A549 (cell line): ENCODE measurements around the gene CAT. TPM values are rescaled to one million over a fixed set of nuclear protein-coding genes. Genes with fewer than 3 reads are reported as not detected.

Experiments
- ATAC-seq, 2 experiments: fragments of 200-7000 bp in 1 of 2; fragments of >200 bp in 1 of 2; cut with Nextera tagmentation in 1 of 2; cut with Tn5 transposase in 1 of 2; 3 replicates each; pipeline versions ENCODE4 v1.8.0 to v1.9.1; 2018 to 2020; ENCODE audit warnings: mild to moderate bottlenecking in 1 of 2, moderate library complexity in 1 of 2
- CTCF ChIA-PET: fragments of 300-600 bp; sonication (Branson Sonifier 250); formaldehyde crosslinking; extraction: SDS; loops from one replicate; lab custom pipeline; 2021; ENCODE audit warnings: antibody characterized with exemption, inconsistent platforms; lab: Yijun Ruan, JAX
- POLR2A ChIA-PET: fragments of 350-600 bp; formaldehyde crosslinking; extraction: SDS; loops from one replicate; lab custom pipeline; 2021; ENCODE audit warnings: antibody characterized with exemption, inconsistent platforms; lab: Yijun Ruan, JAX
- DNase-seq, 2 experiments: peaks; one replicate each; pipeline versions ENCODE4 v3.0.0 to v3.0.0-alpha.2; 2011 to 2016; ENCODE audit warnings: low read depth in 1 of 2, low spot score in 1 of 2
- FAIRE-seq: peaks from 2 replicates; lab custom pipeline; 2011; peaks lifted over from hg19 to GRCh38; lab: Jason Lieb, UNC
- H3K27ac ChIP-seq, 2 experiments: fragments of >200 bp; sonication (Bioruptor Twin); formaldehyde crosslinking; 3 replicates each; pipeline ENCODE4 v1.5.1; 2016 to 2017
- H3K4me1 ChIP-seq: fragments of >200 bp; sonication (Bioruptor Twin); formaldehyde crosslinking; 3 replicates; pipeline ENCODE4 v1.6.1; 2016
- H3K4me2 ChIP-seq: fragments of >200 bp; sonication (Bioruptor Twin); formaldehyde crosslinking; 3 replicates; pipeline ENCODE4 v1.6.1; 2016
- H3K4me3 ChIP-seq: fragments of >200 bp; sonication (Bioruptor Twin); formaldehyde crosslinking; 3 replicates; pipeline ENCODE4 v1.5.1; 2016
- H3K9me3 ChIP-seq: fragments of >200 bp; sonication (Bioruptor Twin); formaldehyde crosslinking; 3 replicates; pipeline ENCODE4 v1.6.1; 2016
- CBX2 ChIP-seq: fragments of 200-600 bp; sonication (generic); IDR thresholded peaks from 2 replicates; pipeline ENCODE4 v1.6.1; 2016; ENCODE audit warnings: low read depth, mild to moderate bottlenecking, borderline replicate concordance
- CBX8 ChIP-seq: fragments of 200-600 bp; sonication (generic); IDR thresholded peaks from 2 replicates; pipeline ENCODE4 v1.6.1; 2016
- CHD2 ChIP-seq: fragments of 150-350 bp; IDR thresholded peaks from 2 replicates; pipeline ENCODE4 v1.6.1; 2014; ENCODE audit warnings: low read length; ENCODE audit not compliant: partially characterized antibody
- CHD4 ChIP-seq: fragments of 200-600 bp; sonication (generic); IDR thresholded peaks from 2 replicates; pipeline ENCODE4 v1.6.1; 2016; ENCODE audit warnings: antibody characterized with exemption, mild to moderate bottlenecking, borderline replicate concordance
- EHF ChIP-seq: fragments of 250-450 bp; sonication (Bioruptor Pico); IDR thresholded peaks from 2 replicates; pipeline ENCODE4 v1.5.0; 2020; ENCODE audit warnings: mild to moderate bottlenecking
- EHMT2 ChIP-seq: fragments of 200-600 bp; sonication (generic); IDR thresholded peaks from 2 replicates; pipeline ENCODE4 v1.6.1; 2016; ENCODE audit warnings: antibody characterized with exemption, low read depth, mild to moderate bottlenecking, moderate library complexity
- ELK1 ChIP-seq: fragments of 150-350 bp; IDR thresholded peaks from 2 replicates; pipeline ENCODE4 v1.6.1; 2014; ENCODE audit warnings: low read depth, mild to moderate bottlenecking, low read length
- EP300 ChIP-seq, 2 experiments: fragments of >200 bp; sonication (Bioruptor Twin); formaldehyde crosslinking; IDR thresholded peaks; 2 replicates in 1 of 2; 3 replicates in 1 of 2; pipeline ENCODE4 v1.6.1; 2016 to 2017
- FOSB ChIP-seq: fragments of 250-450 bp; sonication (Bioruptor Pico); IDR thresholded peaks from 2 replicates; pipeline ENCODE4 v1.5.0; 2020; ENCODE audit warnings: mild to moderate bottlenecking, moderate library complexity
- FOXS1 ChIP-seq: fragments of 250-450 bp; sonication (Bioruptor Pico); IDR thresholded peaks from 2 replicates; pipeline ENCODE4 v1.5.0; 2020; ENCODE audit warnings: mild to moderate bottlenecking, moderate library complexity
- GATA3 ChIP-seq: IDR thresholded peaks from 2 replicates; pipeline ENCODE4 v1.6.1; 2012; ENCODE audit warnings: borderline replicate concordance
- HDAC2 ChIP-seq: fragments of 200-600 bp; sonication (generic); IDR thresholded peaks from 2 replicates; pipeline ENCODE4 v1.6.1; 2016
- HES2 ChIP-seq: fragments of >200 bp; sonication (Bioruptor Twin); formaldehyde crosslinking; IDR thresholded peaks from 2 replicates; pipeline ENCODE4 v1.6.1; 2016
- HOXA7 ChIP-seq: fragments of 250-450 bp; sonication (Bioruptor Pico); IDR thresholded peaks from 2 replicates; pipeline ENCODE4 v1.5.0; 2020; ENCODE audit warnings: mild to moderate bottlenecking, moderate library complexity
- JUN ChIP-seq, 2 experiments: fragments of >200 bp; sonication (Bioruptor Twin); formaldehyde crosslinking; IDR thresholded peaks; 2 replicates in 1 of 2; 3 replicates in 1 of 2; pipeline ENCODE4 v1.6.1; 2016 to 2017
- JUNB ChIP-seq: fragments of >200 bp; sonication (Bioruptor Twin); formaldehyde crosslinking; IDR thresholded peaks from 2 replicates; pipeline ENCODE4 v1.6.1; 2016
- KDM1A ChIP-seq: fragments of 200-600 bp; sonication (generic); IDR thresholded peaks from 2 replicates; pipeline ENCODE4 v1.6.1; 2016; ENCODE audit warnings: low read depth, mild to moderate bottlenecking
- KDM5A ChIP-seq: fragments of 200-600 bp; sonication (generic); IDR thresholded peaks from 2 replicates; pipeline ENCODE4 v1.6.1; 2016; ENCODE audit warnings: antibody characterized with exemption, mild to moderate bottlenecking
- MAFK ChIP-seq: fragments of 450-650 bp; IDR thresholded peaks from 2 replicates; pipeline ENCODE4 v1.6.1; 2014; ENCODE audit not compliant: partially characterized antibody
- MAX ChIP-seq: IDR thresholded peaks from 2 replicates; pipeline ENCODE4 v1.6.1; 2012
- MAZ ChIP-seq: fragments of 150-350 bp; IDR thresholded peaks from 2 replicates; pipeline ENCODE4 v1.6.1; 2014; ENCODE audit warnings: antibody characterized with exemption, low read depth, low read length, borderline replicate concordance
- MYC ChIP-seq: IDR thresholded peaks from 2 replicates; pipeline ENCODE4 v1.6.1; 2012; ENCODE audit warnings: mild to moderate bottlenecking, inconsistent platforms, low read length, improper control_type of control experiment, borderline replicate concordance
- NFE2L2 ChIP-seq: fragments of 150-350 bp; conservative IDR thresholded peaks from 2 replicates; pipeline ENCODE4 v1.6.1; 2014; ENCODE audit warnings: low read length
- NPAS2 ChIP-seq: fragments of 250-450 bp; sonication (Bioruptor Pico); IDR thresholded peaks from 2 replicates; pipeline ENCODE4 v1.8.0; 2022; ENCODE audit warnings: mild to moderate bottlenecking, moderate library complexity, borderline replicate concordance
- NR3C1 ChIP-seq: fragments of >200 bp; sonication (Bioruptor Twin); formaldehyde crosslinking; IDR thresholded peaks from 3 replicates; pipeline ENCODE4 v1.6.1; 2017
- POLR2A ChIP-seq: IDR thresholded peaks from 2 replicates; pipeline ENCODE4 v1.6.1; 2012; ENCODE audit warnings: mild to moderate bottlenecking, low read length
- POLR2AphosphoS2 ChIP-seq: conservative IDR thresholded peaks from 2 replicates; pipeline ENCODE4 v1.6.1; 2012; ENCODE audit warnings: low read length, improper control_type of control experiment, inconsistent platforms
- RNF2 ChIP-seq: fragments of 200-600 bp; sonication (generic); IDR thresholded peaks from 2 replicates; pipeline ENCODE4 v1.6.1; 2016; ENCODE audit warnings: low read depth, mild to moderate bottlenecking, antibody characterized with exemption, moderate library complexity, borderline replicate concordance
- SMC3 ChIP-seq: fragments of >200 bp; sonication (Bioruptor Twin); formaldehyde crosslinking; IDR thresholded peaks from 3 replicates; pipeline ENCODE4 v1.6.1; 2018; ENCODE audit warnings: inconsistent platforms
- USF2 ChIP-seq: fragments of 450-650 bp; IDR thresholded peaks from 2 replicates; pipeline ENCODE4 v1.6.1; 2014; ENCODE audit warnings: antibody characterized with exemption
- ZSCAN20 ChIP-seq: fragments of 250-450 bp; sonication (Bioruptor Pico); IDR thresholded peaks from 2 replicates; pipeline ENCODE4 v1.8.0; 2022; ENCODE audit warnings: mild to moderate bottlenecking, moderate library complexity
- WGBS: methylation state at CpG from one replicate; pipeline ENCODE4 v1.1.6; 2017; ENCODE audit errors: missing lambda C conversion rate; 5-methylcytosine and 5-hydroxymethylcytosine counted together
- polyA plus RNA-seq, 4 experiments: library from polyadenylated mRNA; depleted of rRNA in 3 of 4; stranded (reverse); fragments of >200 nt; fragmentation: RNase III in 1 of 4; extraction: RNeasy Plus Mini Kit Qiagen cat#74134 plus additional on column Dnase treatment in 1 of 4; gene quantifications; 2 replicates in 3 of 4; 3 replicates in 1 of 4; pipeline ENCODE4 v1.2.3, GENCODE V29; 2011 to 2017

The CAT gene
- polyA plus RNA-seq, 2 of the 4 experiments (the other 2 are of a cell fraction): 51.2 to 74.2 TPM

- no peak for ATAC-seq
- Histone ChIP-seq H3K9me3 (peaks cover 5% of the 10 kb centered on the region; the same call in 1 of the 3 replicates), H3K27ac (no peak overlapping the region)
- no peak for DNase-seq
- TF ChIP-seq JUN (IDR thresholded peaks at IDR 0.05) (no peak), CHD4 (no peak), MAFK (no peak), CHD2 (no peak), ELK1 (no peak), JUNB (no peak), HDAC2 (no peak), HES2 (no peak), FOXS1 (no peak), MAX (no peak), KDM5A (no peak), MYC (no peak), NFE2L2 (no peak), KDM1A (no peak), EHMT2 (no peak), SMC3 (no peak)
- TF ChIP-seq, all 56 proteins: peak for 0
- ChIA-PET CTCF (interaction anchor here (1.0 to 1.3 kb wide), 3 partner anchors 12 to 85 kb away, joined by 3 to 5 read pairs (median 3); no protein-coding TSS in a partner anchor), POLR2A (no interaction called here)
- FAIRE-seq: no peak
- H3K4me1 ChIP-seq: no peaks in the 10 kb centered on the region
- WGBS: 43% methylated on average over 2 of the region's 2 CpGs
- H3K4me3 ChIP-seq: no peak overlapping the region
- no peak overlapping the region for H3K4me2 ChIP-seq
Observed at GRCh38 chr11:34407121-34407813, 31.5 kb upstream of the CAT start.

- 69% methylated on average over 2 of the region's 2 CpGs for WGBS
- FAIRE-seq (no peak), DNase-seq (no peak), ATAC-seq (no peak)
- ChIA-PET CTCF (interaction anchor here (0.5 to 0.9 kb wide), 2 partner anchors 85 to 623 kb away, joined by 3 to 5 read pairs; no protein-coding TSS in a partner anchor), POLR2A (no interaction called here)
- Histone ChIP-seq H3K4me2 (no peak overlapping the region), H3K4me1 (no peaks in the 10 kb centered on the region), H3K27ac (no peak overlapping the region), H3K9me3 (peaks cover 19% of the 10 kb centered on the region), H3K4me3 (no peak overlapping the region)
- TF ChIP-seq HOXA7 (CRISPR knock-in tag): no peak
- TF ChIP-seq MAFK: peak; percentile 93
Observed at GRCh38 chr11:34408580-34409172, 30.1 kb upstream of the CAT start.

GRCh38 chr11:34411111-34411510 lies 27.6 kb upstream of the CAT start:
- DNase-seq: no peak
- WGBS: 91% methylated on average over 3 of the region's 3 CpGs

More at GRCh38 chr11:34411111-34411510, 27.6 kb upstream of the CAT start:
- H3K27ac ChIP-seq: no peak overlapping the region
- H3K4me2 ChIP-seq: no peak overlapping the region
- no peak overlapping the region for H3K4me3 ChIP-seq
- FAIRE-seq (no peak), ATAC-seq (no peak)
- ChIA-PET POLR2A (no interaction called here), CTCF (no interaction called here)
- 0 out of 3 replicates have a peak, but pooled peaks cover 3% of the 10 kb centered on the region for H3K4me1 ChIP-seq
- TF ChIP-seq CBX8 (no peak), EP300 (IDR thresholded peaks at IDR 0.05) (no peak), GATA3 (no peak), CBX2 (no peak), SMC3 (no peak), POLR2A (no peak), NPAS2 (CRISPR knock-in tag) (no peak), ZSCAN20 (no peak), USF2 (no peak), ELK1 (no peak), RNF2 (no peak), CHD4 (no peak), HOXA7 (CRISPR knock-in tag) (no peak), POLR2AphosphoS2 (no peak), MAZ (no peak), NR3C1 (no peak), EHF (CRISPR knock-in tag) (no peak), FOSB (CRISPR knock-in tag) (no peak)
- H3K9me3 ChIP-seq: peaks cover 34% of the 10 kb centered on the region
